Neural progenitor cell (in vitro differentiated cells): ENCODE data around the gene DYSF. TPM values are rescaled to one million over a fixed set of nuclear protein-coding genes. Genes with fewer than 3 reads are reported as not detected.

Experiments used
- DNase-seq: peaks from one replicate; pipeline ENCODE4 v3.0.0-alpha.2; 2016; ENCODE audit warnings: low spot score
- H2AFZ ChIP-seq: fragments of 200-600 bp; sonication (generic); replicated peaks from 2 replicates; pipeline ENCODE4 v1.6.1; 2016; ENCODE audit warnings: antibody characterized with exemption
- H3F3A ChIP-seq: fragments of 200-600 bp; sonication (generic); 2 replicates; pipeline ENCODE4 v1.6.1; 2016; ENCODE audit warnings: antibody characterized with exemption, low read depth
- H3K27ac ChIP-seq: fragments of 200-600 bp; sonication (generic); 2 replicates; pipeline ENCODE4 v1.5.1; 2016; ENCODE audit warnings: mild to moderate bottlenecking
- H3K27me3 ChIP-seq: fragments of 200-600 bp; sonication (generic); 2 replicates; pipeline ENCODE4 v1.6.1; 2016; ENCODE audit warnings: mild to moderate bottlenecking, moderate library complexity
- H3K36me3 ChIP-seq: fragments of 200-600 bp; sonication (generic); 2 replicates; pipeline ENCODE4 v1.5.1; 2016
- H3K4me1 ChIP-seq: fragments of 200-600 bp; sonication (generic); 2 replicates; pipeline ENCODE4 v1.6.1; 2016; ENCODE audit warnings: mixed run types
- H3K4me2 ChIP-seq: fragments of 200-600 bp; sonication (generic); 2 replicates; pipeline ENCODE4 v1.6.1; 2016
- H3K4me3 ChIP-seq: fragments of 200-600 bp; sonication (generic); 2 replicates; pipeline ENCODE4 v1.5.1; 2016
- H3K79me2 ChIP-seq: fragments of 200-600 bp; sonication (generic); 2 replicates; pipeline ENCODE4 v1.6.1; 2016; ENCODE audit warnings: low read depth
- H3K9ac ChIP-seq: fragments of 200-600 bp; sonication (generic); 2 replicates; pipeline ENCODE4 v1.6.1; 2016
- H3K9me3 ChIP-seq: fragments of 200-600 bp; sonication (generic); 2 replicates; pipeline ENCODE4 v1.5.1; 2016; ENCODE audit warnings: low read depth
- H4K20me1 ChIP-seq: fragments of 200-600 bp; sonication (generic); 2 replicates; pipeline ENCODE4 v1.6.1; 2016; ENCODE audit warnings: low read depth
- H3K27ac Mint-ChIP-seq: 3 replicates; pipeline ENCODE4 v1.8.0; 2021; ENCODE audit warnings: mixed read lengths
- H3K27me3 Mint-ChIP-seq: 2 replicates; pipeline ENCODE4 v1.8.0; 2022; ENCODE audit warnings: low read depth, mild to moderate bottlenecking, inconsistent platforms, moderate library complexity, mixed read lengths; ENCODE audit not compliant: insufficient read depth
- H3K36me3 Mint-ChIP-seq: 3 replicates; pipeline ENCODE4 v1.8.0; 2021; ENCODE audit warnings: mixed read lengths
- H3K4me1 Mint-ChIP-seq: 3 replicates; pipeline ENCODE4 v1.8.0; 2021; ENCODE audit warnings: mixed read lengths
- H3K4me3 Mint-ChIP-seq: 3 replicates; pipeline ENCODE4 v1.8.0; 2021; ENCODE audit warnings: mild to moderate bottlenecking, moderate library complexity, mixed read lengths
- H3K9me3 Mint-ChIP-seq: 3 replicates; pipeline ENCODE4 v1.8.0; 2020; ENCODE audit warnings: mixed read lengths
- CTCF ChIP-seq: fragments of 200-600 bp; sonication (generic); IDR thresholded peaks from 2 replicates; pipeline ENCODE4 v1.5.1; 2017; ENCODE audit warnings: antibody characterized with exemption, mild to moderate bottlenecking
- EZH2 ChIP-seq: fragments of 200-600 bp; sonication (generic); IDR thresholded peaks from 2 replicates; pipeline ENCODE4 v1.6.1; 2017; ENCODE audit warnings: antibody characterized with exemption, mild to moderate bottlenecking, moderate library complexity
- EZH2phosphoT487 ChIP-seq: fragments of 200-600 bp; sonication (generic); IDR thresholded peaks from 2 replicates; pipeline ENCODE4 v1.6.1; 2017; ENCODE audit warnings: antibody characterized with exemption
- total RNA-seq: library from RNA; depleted of rRNA; stranded (reverse); fragments of >200 nt; gene quantifications from 2 replicates; pipeline ENCODE4 v1.2.3, GENCODE V29; 2015; ENCODE audit warnings: low replicate concordance

DYSF gene
- total RNA-seq, 1 donor from 2014 or later = 0.39 TPM

GRCh38 chr2:71592181-71592711 lies 138.9 kb downstream of the DYSF start:
- no peak overlapping the region for H3K9ac ChIP-seq
- Mint-ChIP-seq H3K27ac (no peak overlapping the region), H3K4me1 (peaks cover 39% of the 10 kb centered on the region), H3K36me3 (no peaks in the 10 kb centered on the region), H3K4me3 (no peak overlapping the region), H3K9me3 (no peaks in the 10 kb centered on the region), H3K27me3 (peaks cover 7% of the 10 kb centered on the region)
- H3K4me3 ChIP-seq = no peak overlapping the region
- DNase-seq = no peak
- no peaks in the 10 kb centered on the region for H3K9me3 ChIP-seq
- H2AFZ ChIP-seq = no peak overlapping the region
- H3K4me2 ChIP-seq = no peak overlapping the region
- no peaks in the 10 kb centered on the region for H3K79me2 ChIP-seq
- H3K27ac ChIP-seq = no peak overlapping the region
- H3K4me1 ChIP-seq = peaks cover 39% of the 10 kb centered on the region
- H3K36me3 ChIP-seq = no peaks in the 10 kb centered on the region
- no peaks in the 10 kb centered on the region for H4K20me1 ChIP-seq
- H3F3A ChIP-seq = no peaks in the 10 kb centered on the region
- no peak for TF ChIP-seq CTCF
- no peak for TF ChIP-seq EZH2
- TF ChIP-seq EZH2phosphoT487 = no peak
- no peaks in the 10 kb centered on the region for H3K27me3 ChIP-seq

- H3K27ac Mint-ChIP-seq = peak overlapping the region; percentile 57
- no peaks in the 10 kb centered on the region for H3K36me3 Mint-ChIP-seq
- H3K27ac ChIP-seq = no peak overlapping the region
- H3K9me3 Mint-ChIP-seq = no peaks in the 10 kb centered on the region
- H3K36me3 ChIP-seq = no peaks in the 10 kb centered on the region
- peak overlapping the region; percentile 89 for H2AFZ ChIP-seq
- H3K4me1 ChIP-seq = peaks cover 28% of the 10 kb centered on the region
- no peak overlapping the region for H3K4me2 ChIP-seq
- no peaks in the 10 kb centered on the region for H3K9me3 ChIP-seq
- H3K4me3 Mint-ChIP-seq = no peak overlapping the region
- peaks cover 25% of the 10 kb centered on the region for H3K4me1 Mint-ChIP-seq
- no peak for TF ChIP-seq EZH2
- TF ChIP-seq EZH2phosphoT487 = no peak
- TF ChIP-seq CTCF = no peak
- H3K9ac ChIP-seq = no peak overlapping the region
- DNase-seq = peak; percentile 24
- H4K20me1 ChIP-seq = no peaks in the 10 kb centered on the region
- no peaks in the 10 kb centered on the region for H3K27me3 ChIP-seq
- peaks cover 6% of the 10 kb centered on the region for H3K27me3 Mint-ChIP-seq
- no peaks in the 10 kb centered on the region for H3K79me2 ChIP-seq
- H3K4me3 ChIP-seq = no peak overlapping the region
- H3F3A ChIP-seq = no peaks in the 10 kb centered on the region
Measured at GRCh38 chr2:71595569-71595968, 142.2 kb downstream of the DYSF start.

GRCh38 chr2:71596011-71596410 lies 142.7 kb downstream of the DYSF start:
- H3K4me3 Mint-ChIP-seq = no peak overlapping the region
- peaks cover 8% of the 10 kb centered on the region for H3K27me3 Mint-ChIP-seq
- H3K4me1 ChIP-seq = peaks cover 28% of the 10 kb centered on the region
- H4K20me1 ChIP-seq = no peaks in the 10 kb centered on the region
- no peaks in the 10 kb centered on the region for H3K36me3 Mint-ChIP-seq
- no peaks in the 10 kb centered on the region for H3K36me3 ChIP-seq
- H3K27me3 ChIP-seq = no peaks in the 10 kb centered on the region
- no peaks in the 10 kb centered on the region for H3K79me2 ChIP-seq
- no peak overlapping the region for H3K4me3 ChIP-seq
- peak overlapping the region; percentile 57 for H3K27ac Mint-ChIP-seq
- H3K9me3 ChIP-seq = no peaks in the 10 kb centered on the region
- DNase-seq = no peak
- H3K27ac ChIP-seq = no peak overlapping the region
- H3K4me2 ChIP-seq = no peak overlapping the region
- H3K9ac ChIP-seq = no peak overlapping the region
- no peak for TF ChIP-seq CTCF
- no peak for TF ChIP-seq EZH2phosphoT487
- TF ChIP-seq EZH2 = no peak
- peak overlapping the region; percentile 89 for H2AFZ ChIP-seq
- peaks cover 22% of the 10 kb centered on the region for H3K4me1 Mint-ChIP-seq
- no peaks in the 10 kb centered on the region for H3F3A ChIP-seq
- H3K9me3 Mint-ChIP-seq = no peaks in the 10 kb centered on the region
